Measurements from ENCODE around the gene FAU.

GRCh38 chr11:65111159-65111743, 10.7 kb downstream of the FAU start:
- no peak for TF ChIP-seq CTCF (IDR thresholded peaks at IDR 0.05)
- TF ChIP-seq POLR2AphosphoS5 (IDR thresholded peaks at IDR 0.05), result no peak

All from esophagus muscularis mucosa (tissue), 3 donors.